K562 (cell line): ENCODE data around the gene DGCR8. TPM values are rescaled to one million over a fixed set of nuclear protein-coding genes. Genes with fewer than 3 reads are reported as not detected.

ENCODE experiments used
- CLOCK ChIP-seq: fragments of 250-450 bp; sonication (Bioruptor Pico); IDR thresholded peaks from 2 replicates; pipeline ENCODE4 v1.4.0; 2020; ENCODE audit warnings: mild to moderate bottlenecking, moderate library complexity, borderline replicate concordance
- DACH1 ChIP-seq: fragments of 450-650 bp; IDR thresholded peaks from 2 replicates; pipeline ENCODE4 v1.6.1; 2018; ENCODE audit not compliant: partially characterized antibody
- HINFP ChIP-seq: fragments of 450-650 bp; conservative IDR thresholded peaks from 2 replicates; pipeline ENCODE4 v1.6.1; 2016; ENCODE audit warnings: missing genetic modification characterization, low read depth, mild to moderate bottlenecking, control low read depth, missing compliant biosample characterization
- KAT8 ChIP-seq: fragments of 450-650 bp; IDR thresholded peaks from 2 replicates; pipeline ENCODE4 v1.6.1; 2016; ENCODE audit warnings: low read depth, mild to moderate bottlenecking
- MGA ChIP-seq: fragments of 450-650 bp; IDR thresholded peaks from 2 replicates; pipeline ENCODE4 v1.6.1; 2016; ENCODE audit warnings: mild to moderate bottlenecking, moderate library complexity
- RBFOX2 ChIP-seq: fragments of 200-400 bp; formaldehyde crosslinking; IDR thresholded peaks from 2 replicates; pipeline ENCODE4 v1.6.1; 2017; ENCODE audit warnings: low read depth, mild to moderate bottlenecking, low read length, moderate library complexity
- RBM17 ChIP-seq: fragments of 200-400 bp; formaldehyde crosslinking; IDR thresholded peaks from 2 replicates; pipeline ENCODE4 v1.6.1; 2017; ENCODE audit warnings: low read depth, mild to moderate bottlenecking, low read length, borderline replicate concordance
- SNAPC5 ChIP-seq: fragments of 250-450 bp; sonication (Bioruptor Pico); IDR thresholded peaks from 2 replicates; pipeline ENCODE4 v1.8.0; 2021; ENCODE audit warnings: moderate library complexity, mild to moderate bottlenecking, inconsistent platforms
- ZNF197 ChIP-seq: fragments of 200-800 bp; sonication (Bioruptor generic); IDR thresholded peaks from 2 replicates; pipeline ENCODE4 v1.6.1; 2016; ENCODE audit warnings: low read depth, missing genetic modification characterization, missing compliant biosample characterization
- ZNF384 ChIP-seq: IDR thresholded peaks from 2 replicates; pipeline ENCODE4 v1.6.1; 2012; ENCODE audit warnings: low read depth, low read length, improper control_type of control experiment
- polyA plus RNA-seq, 8 experiments: library from polyadenylated mRNA; depleted of rRNA in 4 of 8; stranded (reverse) in 5 of 8; unstranded in 3 of 8; fragments of >200 nt; fragmentation: Nextera tagmentation in 2 of 8; fragmentation: Illumina TruSeq in 1 of 8; extraction: Ambion mirVana in 2 of 8; extraction: Trizol in 1 of 8; gene quantifications; 2 replicates each; pipeline versions ENCODE4 v1.2.1 to v1.2.3, GENCODE V29; 2011 to 2014; ENCODE audit warnings: inconsistent platforms in 1 of 8, missing spikeins in 1 of 8
- total RNA-seq, 7 experiments: library from RNA; depleted of rRNA in 6 of 7; stranded (reverse); fragments of >200 nt in 6 of 7; fragmentation: Illumina TruSeq in 2 of 7; extraction: Trizol in 2 of 7; gene quantifications; 2 replicates each; pipeline versions ENCODE4 v1.2.1 to v1.2.3, GENCODE V29; 2011 to 2021; ENCODE audit warnings: low replicate concordance in 1 of 7

Gene DGCR8
- total and polyA plus RNA-seq, 9 of the 15 experiments (the other 6 are each of a cell fraction or from before 2014, with no cell fraction given) = 5.9 to 144 (median 80.1) TPM

GRCh38 chr22:20128902-20129746 is 49.1 kb downstream of the DGCR8 start (continued):
- TF ChIP-seq MGA (no peak), ZNF197 (no peak), RBM17 (no peak), HINFP (tag) (no peak), CLOCK (CRISPR knock-in tag) (no peak), SNAPC5 (CRISPR knock-in tag) (no peak), DACH1 (no peak), ZNF384 (peak; percentile 63), RBFOX2 (no peak; the same call in 1 of the 2 replicates), KAT8 (no peak)
